Stimulated activated CD4-positive, alpha-beta T cell treated with anti-CD3 and anti-CD28 coated beads, Interleukin-15, amount 100 ng/mL, for 1 hour (primary cell): ENCODE data around the gene EVI2B.
"Not testable (repeated sequence)": the region's sequence is repeated elsewhere in the genome, so short reads cannot be mapped to it uniquely, and the experiment has no call there.

Experiments
- DNase-seq, 2 donors: peaks; one replicate each; pipeline ENCODE4 v3.0.0-alpha.2; 2020; ENCODE audit warnings: low read depth in 1 of 2, low spot score in 1 of 2

EVI2B gene, protein sequence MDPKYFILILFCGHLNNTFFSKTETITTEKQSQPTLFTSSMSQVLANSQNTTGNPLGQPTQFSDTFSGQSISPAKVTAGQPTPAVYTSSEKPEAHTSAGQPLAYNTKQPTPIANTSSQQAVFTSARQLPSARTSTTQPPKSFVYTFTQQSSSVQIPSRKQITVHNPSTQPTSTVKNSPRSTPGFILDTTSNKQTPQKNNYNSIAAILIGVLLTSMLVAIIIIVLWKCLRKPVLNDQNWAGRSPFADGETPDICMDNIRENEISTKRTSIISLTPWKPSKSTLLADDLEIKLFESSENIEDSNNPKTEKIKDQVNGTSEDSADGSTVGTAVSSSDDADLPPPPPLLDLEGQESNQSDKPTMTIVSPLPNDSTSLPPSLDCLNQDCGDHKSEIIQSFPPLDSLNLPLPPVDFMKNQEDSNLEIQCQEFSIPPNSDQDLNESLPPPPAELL

DNA sequence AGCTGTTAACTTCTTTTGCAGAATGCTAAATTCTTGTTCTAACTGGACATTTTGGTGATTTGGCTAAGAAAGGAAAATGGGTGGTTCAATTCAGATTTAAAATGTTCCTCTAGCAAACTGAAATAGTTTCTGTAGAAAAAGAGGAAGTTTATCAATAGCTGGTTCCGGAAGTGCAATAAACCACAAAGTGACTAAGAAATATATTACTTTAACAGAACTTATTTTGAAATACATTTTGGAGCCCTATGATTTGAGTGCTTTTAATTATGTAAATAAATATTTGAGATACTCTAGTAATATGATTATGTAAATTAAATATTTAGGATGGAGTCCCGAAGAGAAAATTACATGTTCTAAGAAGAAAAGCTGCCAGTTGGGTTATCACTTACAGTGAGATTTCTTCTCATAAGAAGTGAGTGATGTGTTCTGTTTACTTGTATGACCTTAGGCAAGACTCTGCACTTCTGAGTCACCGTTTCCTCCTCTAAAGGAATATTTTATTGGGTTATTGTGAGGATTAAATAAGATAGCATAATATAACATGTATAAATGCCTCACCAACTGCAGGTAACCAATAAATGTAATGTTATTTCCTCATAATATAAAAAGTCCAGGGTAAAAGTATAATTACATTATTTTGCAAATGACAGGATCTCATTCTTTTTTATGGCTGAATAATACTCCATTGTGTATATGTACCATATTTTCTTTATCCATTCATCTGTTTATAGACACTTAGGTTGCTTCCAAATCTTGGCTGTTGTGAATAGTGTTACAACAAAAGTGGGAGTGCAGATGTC is at the start of gene EVI2B:
Gene EVI2B (minus strand): TSS at position 73 of the 800 bp plus-strand sequence. CDS start 8,445 bp downstream, outside the sequence.
- DNase-seq, result no peak

DNA sequence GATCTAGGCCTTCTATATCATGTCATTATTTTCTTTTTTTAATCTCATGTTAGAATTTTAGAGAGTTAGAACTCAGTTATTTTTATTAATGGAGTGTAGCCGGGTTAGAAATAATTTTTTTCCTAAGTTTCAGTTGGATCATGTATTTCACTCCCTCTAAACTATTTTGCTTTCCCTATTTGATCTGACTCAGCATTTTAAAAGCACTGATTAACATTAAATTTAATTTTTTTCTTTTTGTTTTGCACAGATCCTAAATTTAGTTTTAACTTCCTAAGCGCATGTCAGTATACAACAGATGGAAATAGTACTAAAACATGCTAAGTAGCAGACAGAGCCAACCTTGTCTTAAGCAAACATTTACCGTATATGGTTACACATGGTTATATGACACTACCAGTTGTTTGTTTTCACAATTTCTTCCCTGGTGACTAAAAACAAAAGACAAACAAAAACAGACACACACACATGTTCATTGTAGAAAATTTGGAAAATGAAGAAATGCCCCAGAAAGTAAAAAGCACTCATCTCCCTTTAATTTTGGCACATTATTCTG is 44.1 kb upstream of the EVI2B start:
- no peak for DNase-seq

DNA sequence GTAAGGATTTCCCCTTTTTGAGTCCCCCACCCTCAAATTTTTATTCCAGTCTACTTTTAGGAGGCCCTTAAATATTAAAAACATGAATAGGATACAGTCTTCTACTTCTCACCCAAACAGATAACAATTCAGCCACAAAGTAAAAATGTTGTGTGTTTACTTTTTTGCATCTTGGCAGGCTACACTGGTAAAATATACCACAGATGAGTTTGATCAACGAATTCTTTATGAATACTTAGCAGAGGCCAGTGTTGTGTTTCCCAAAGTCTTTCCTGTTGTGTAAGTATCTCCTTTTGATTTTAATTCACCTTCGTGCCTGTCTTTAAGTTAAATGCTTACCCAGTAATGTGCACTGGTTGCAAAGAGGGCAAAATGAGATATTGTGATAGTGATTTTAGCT is 43.2 kb upstream of the EVI2B start:
- no peak for DNase-seq

DNA sequence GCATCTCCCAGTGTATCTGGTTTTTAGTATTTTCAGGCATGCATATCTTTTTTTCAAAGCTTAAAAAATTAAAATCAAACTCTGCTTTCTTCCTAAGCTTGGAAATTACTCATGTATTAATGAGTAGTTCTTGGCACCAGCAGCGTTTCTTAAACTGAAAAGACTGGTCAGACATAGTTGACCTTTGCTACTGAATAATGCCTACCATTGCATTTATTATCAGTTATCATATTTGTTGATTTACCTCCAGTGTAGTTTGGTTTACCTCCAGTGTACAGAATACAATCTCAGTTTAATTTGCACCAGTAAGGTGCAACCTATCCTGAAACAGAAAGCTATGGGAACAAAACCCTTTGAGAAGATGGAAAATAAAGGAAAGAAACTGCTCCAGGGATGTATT is 42.1 kb upstream of the EVI2B start:
- no peak for DNase-seq

DNA sequence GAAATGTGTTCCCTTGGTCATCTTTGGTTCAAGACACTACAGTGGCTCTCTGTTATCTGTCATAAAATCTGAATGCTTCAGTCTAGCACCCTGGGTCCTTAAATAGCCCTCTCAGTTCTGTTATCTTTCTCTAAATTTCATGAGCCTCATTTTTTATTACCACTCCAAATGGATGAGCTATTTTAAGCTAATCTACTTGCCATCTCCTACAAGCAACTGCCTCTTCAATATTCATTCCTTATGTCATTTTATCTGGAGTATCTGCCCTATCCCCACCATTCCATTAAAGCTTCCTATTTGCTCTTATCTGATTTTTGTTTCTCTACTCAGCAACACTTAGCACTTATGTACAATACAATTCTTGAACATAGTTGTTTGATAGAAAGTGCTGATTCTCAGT is 35.6 kb upstream of the EVI2B start:
- DNase-seq, result no peak

DNA sequence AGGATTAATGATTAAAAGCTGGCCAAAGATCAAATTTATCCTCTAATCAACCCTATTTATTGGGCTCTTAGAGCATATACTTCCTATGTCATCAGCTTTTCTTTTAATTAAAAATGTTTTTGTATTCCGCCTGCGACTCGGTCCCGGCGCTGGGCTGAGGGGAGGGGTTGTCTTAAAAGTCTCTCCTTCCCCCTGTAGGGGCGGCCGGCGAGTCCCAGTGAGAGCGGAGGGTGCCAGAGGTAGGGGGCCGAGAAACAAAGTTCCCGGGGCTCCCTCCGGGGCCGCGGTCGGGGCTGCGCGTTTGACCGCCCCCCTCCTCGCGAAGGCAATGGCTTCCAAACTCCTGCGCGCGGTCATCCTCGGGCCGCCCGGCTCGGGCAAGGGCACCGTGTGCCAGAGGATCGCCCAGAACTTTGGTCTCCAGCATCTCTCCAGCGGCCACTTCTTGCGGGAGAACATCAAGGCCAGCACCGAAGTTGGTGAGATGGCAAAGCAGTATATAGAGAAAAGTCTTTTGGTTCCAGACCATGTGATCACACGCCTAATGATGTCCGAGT is 31.4 kb upstream of the EVI2B start:
- not testable (repeated sequence) for DNase-seq

DNA sequence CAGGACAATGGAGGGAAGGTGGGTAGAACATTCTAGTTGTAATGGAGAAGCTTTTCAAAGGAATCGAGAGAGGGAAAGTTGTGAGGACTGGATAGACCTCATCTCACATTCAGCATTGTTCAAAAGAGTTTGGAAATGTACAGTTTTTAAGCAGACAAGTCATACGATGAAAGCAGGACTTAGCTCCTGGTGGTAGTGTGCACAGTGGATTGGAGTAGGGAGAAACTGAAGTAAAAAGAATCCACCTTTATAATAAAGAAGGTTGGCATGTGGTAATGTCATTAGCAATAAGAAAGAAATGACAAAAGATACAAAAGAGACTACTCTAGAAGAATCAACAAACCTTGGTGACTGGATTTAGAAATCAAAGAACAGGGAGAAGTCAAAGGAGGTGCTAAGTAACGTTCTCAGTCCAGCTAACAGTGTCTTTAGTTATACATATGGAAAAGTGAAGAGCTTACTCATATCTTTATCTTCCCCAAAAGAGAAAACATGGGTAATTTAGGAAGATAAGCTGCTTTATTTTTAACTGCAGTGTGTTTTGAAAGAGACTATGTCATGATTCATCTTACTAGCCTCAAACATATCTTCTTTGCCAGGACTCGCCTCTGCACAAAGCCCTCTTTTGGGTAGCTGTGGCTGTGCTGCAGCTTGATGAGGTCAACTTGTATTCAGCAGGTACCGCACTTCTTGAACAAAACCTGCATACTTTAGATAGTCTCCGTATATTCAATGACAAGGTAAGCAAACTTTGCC is 26.2 kb upstream of the EVI2B start:
- DNase-seq, result no peak

DNA sequence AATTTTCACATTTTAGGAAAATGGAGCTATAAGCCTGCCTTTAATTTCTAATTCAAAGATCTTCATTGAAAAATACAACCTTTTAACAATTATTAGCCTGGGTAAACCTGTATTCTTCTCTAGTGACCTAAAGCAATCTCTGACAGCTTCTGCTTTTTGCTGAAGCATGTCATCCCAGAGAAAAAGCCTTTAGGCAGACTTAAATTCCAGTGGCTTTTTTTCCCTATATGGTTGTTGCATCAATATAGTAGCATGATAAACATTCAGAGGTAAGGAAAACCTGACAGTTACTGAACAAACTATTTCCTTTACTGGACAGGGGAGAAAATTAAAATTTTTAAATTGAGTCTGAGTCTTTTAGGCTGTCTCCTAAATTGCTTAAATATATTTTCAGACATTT is 15.4 kb upstream of the EVI2B start:
- DNase-seq, result no peak

DNA sequence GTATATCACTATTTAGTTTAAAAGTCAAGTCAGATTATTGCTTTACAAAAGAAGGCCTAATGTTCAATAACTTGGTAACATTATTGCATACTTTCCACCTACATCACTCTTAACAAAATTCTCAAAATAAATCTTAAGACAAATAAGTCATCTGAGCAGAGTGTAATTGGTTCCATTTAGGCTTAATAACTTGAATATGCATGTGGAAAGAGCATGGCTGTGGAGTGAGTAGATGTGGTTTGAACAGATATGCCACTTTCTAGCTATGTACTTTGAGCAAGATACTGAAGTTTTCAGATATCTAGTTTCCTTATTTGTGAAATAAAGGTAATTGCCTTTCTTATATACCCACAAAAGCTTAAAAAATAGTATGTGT is 14.3 kb upstream of the EVI2B start:
- DNase-seq, result no peak

DNA sequence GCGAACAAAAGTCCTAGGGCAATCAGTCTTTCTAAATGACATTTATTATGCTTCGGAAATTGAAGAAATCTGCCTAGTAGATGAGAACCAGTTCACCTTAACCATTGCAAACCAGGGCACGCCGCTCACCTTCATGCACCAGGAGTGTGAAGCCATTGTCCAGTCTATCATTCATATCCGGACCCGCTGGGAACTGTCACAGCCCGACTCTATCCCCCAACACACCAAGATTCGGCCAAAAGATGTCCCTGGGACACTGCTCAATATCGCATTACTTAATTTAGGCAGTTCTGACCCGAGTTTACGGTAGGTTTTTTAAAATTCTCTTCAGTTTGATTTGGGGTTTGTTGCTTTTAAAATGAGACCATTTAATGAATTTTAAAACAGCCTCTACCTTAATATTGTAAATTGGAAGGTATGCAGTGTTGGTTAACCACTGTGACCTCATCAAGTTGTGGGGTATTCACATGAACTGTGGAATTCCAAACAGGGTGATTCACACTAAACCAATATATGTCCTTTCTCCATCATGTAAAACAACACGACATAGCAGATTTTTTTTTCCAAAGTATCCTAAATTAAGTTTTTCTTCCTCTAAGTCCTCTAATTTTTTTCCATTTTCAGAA is 13.8 kb upstream of the EVI2B start:
- no peak for DNase-seq

DNA sequence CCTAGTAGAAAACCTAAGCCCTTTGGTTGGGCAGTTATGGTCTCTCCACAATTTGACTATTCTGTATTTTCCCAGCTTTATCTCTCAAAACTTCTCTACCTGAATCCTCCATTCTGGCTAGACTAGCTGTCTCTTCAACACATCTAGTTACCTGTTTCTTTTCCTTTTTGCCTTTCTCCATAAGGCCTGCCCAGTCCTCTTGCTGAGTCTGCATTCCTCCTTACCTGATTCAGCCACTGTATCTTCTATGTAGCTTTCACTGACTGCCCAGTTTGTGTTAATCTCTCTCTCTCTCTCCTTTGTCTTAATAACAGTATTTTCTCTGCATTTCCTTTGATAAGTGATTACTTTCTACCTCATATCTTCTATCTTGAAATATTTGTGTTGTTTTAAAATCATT is 9.7 kb upstream of the EVI2B start:
- DNase-seq, result no peak

DNA sequence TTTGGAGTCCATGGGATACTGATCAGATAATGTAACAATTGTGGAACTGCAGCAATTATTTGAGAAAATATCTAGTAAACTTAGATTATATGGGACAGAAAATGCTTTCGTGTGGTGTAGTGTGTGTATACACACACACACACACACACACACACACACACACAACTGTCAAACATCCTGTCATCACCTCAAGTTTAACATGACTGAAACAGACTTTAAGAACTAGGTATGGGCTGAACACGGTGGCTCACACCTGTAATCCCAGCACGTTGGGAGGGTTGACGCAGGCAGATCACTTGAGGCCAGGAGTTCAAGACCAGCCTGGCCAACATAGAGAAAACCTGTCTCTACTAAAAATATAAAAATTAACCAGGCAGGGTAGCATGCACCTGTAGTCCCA is 8.1 kb upstream of the EVI2B start:
- no peak for DNase-seq

DNA sequence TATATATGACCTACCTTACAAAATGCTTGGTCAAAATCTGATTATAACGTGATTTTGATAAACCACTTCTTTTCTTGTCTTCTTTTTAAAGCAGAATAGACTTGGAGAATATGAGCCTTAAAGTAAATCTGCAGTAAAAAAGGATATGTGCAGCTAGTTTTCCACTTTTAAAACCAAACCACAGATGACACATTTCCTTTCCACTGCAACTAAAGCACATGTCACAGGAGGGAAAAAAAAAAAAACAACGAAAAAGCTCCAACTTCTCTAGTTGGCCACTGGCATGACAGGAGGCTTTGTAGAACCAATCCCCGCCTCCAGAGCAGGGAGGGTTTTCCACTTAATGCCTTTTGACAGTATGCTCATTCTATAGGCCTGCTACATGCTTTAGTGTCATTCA is 7.6 kb upstream of the EVI2B start, which contains the start of gene EVI2A:
Gene EVI2A (minus strand): TSS at position 142 of the 400 bp plus-strand sequence. CDS start 2,609 bp downstream, outside the sequence.
- peak in 1 of 2 donors; percentile 38 for DNase-seq

DNA sequence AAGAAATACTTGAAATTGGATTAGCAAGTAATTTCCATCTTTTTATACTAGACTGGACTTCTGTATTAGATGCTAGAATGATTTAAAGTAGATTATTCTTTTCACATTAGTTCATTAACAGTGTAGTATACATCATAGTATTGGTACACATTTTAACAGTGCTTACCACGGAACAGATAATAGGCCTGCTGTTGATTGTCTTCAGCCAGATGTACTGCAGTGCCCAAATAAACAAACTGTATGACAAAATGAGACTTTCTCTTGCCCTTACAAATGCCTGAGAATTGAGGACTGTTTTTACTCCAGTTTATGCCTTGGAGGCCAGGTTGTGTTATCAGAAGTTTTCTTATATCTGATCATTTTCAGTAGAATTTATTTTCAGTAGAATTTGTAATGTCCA is 6.9 kb upstream of the EVI2B start:
- no peak for DNase-seq

DNA sequence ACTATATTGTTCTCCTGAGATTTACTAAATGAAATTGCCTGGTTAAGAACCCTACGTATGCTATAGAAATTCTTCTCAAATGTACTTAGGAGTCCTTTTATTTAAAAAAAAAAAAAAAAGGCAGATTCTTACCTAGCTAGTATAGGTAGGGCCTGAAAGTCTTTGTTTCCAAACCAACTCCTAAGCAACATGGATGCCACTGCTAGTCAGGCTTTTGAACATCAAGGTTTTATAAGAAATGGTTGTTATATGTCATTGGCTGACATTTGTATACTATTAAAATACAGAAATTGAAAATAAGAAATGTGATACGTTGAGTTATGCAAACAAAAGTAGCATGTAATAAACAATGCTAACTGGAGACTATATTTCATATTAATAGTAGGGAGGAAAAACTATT is 6.4 kb upstream of the EVI2B start:
- no peak for DNase-seq

DNA sequence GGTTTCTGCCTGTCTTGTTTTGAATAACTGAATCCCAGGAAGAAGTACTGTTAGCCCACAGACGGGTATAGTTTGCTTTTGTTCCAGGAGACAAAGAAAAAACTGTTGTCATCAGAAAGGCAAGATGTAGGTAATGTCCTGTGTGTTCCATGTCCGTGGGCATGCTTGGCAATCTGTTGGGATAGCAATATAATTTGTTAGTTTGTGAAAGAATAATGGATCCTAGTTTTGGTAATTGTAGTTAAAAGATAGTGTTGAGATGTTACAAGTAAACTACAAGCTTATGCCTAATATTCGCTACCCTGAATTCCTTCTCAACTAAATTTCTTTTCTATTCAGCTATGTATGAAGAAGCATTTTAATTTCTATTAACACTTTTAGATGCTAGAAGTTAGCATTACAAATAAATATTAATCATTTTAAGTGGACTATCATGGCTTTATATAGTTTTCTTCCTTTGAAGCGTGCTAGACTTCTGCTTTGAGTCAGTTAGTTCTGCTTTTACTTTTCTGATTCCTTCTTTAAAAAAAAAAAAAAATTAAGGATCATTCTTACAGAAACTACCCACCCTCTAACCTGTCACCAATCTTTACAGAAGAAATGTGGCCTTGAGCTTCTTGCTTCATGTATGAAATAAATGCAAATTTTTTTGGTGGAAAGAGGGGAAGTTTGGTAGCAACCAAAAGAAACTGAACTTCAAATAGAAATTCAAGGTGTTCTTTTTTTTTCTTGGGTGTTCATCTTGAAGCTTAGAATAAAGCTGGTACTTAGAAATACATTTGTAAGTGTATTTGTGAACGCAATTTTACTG is 5.2 kb upstream of the EVI2B start:
- DNase-seq, result no peak

DNA sequence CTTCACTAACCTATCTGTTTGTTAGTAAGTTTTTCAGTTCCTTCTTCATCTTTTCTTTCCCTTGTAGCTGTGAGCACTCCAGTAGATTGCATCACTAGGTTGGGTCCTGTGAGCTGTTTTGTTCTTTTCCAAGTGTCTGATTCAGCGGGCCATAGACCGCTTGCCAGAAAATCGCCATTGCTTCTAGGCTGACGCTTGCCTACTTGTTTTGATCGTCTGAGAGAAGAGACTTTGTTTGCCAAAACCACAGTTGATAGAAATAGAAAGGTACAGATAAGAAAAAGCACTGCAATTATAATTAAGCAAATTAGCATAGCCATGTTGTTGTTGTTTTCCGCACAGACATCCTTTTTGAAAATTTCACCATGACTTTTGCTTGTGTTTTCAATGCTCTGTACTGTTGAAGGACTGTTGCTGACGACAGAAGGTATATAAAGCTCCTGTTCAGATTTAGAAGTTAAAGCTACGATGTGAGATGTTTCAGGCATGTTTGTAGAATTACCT is 4.5 kb upstream of the EVI2B start:
- DNase-seq, result peak in 1 of 2 donors; percentile 17

DNA sequence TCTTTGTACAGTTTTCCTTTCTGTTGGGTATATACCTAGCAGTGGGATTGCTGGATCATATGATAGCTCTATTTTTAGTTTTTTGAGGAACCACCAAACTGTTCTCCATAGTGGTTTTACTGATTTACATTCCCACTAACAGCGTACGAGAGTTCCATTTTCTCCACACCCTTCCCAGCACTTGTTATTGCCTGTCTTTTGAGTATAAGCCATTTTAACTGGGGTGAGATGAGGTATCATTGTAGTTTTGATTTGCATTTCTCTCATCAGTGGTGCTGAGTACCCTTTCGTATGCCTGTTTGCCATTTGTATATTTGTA is 887 bp upstream of the EVI2B start:
- no peak for DNase-seq

DNA sequence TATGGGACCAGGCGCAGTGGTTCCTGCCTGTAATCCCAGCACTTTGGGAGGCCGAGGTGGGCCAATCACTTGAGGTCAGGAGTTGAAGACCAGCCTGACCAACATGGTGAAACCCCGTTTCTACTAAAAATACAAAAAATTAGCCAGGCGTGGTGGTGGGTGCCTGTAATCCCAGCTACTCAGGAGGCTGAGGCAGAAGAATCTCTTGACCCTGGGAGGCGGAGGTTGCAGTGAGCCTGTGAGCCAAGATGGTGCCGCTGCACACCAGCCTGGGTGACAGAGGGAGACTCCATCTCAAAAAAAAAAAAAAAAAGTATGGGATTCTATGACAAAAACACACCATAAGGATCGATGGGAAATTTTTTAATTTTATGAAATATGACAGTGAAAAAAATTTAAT is 1.6 kb downstream of the EVI2B start:
- DNase-seq, result not testable (repeated sequence)

DNA sequence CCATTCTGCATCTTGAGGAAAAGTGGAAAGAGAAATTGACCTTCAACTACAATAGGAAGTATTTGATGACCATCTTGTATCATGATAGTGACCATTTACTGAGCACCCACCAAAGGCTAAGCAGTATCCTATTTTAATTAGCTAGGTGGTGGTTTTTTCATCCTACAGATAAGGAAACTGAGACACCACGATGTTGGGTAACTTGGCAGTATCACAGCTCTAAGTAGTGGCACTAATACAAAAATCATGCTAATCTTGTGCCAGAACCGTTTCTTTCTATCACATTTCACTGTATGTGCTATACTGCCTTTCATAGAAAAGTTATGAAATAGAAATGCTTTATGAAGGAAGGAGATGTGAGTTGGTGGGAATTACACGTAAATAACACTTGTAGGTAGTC is 2.3 kb downstream of the EVI2B start:
- DNase-seq, result no peak
